H1 (cell line): ENCODE measurements around the gene ZDHHC1. TPM values are rescaled to one million over a fixed set of nuclear protein-coding genes. Genes with fewer than 3 reads are reported as not detected.

Experiments
- CTCF ChIA-PET: fragments of 300-600 bp; sonication (Branson Sonifier 250); formaldehyde crosslinking; loops from one replicate; lab custom pipeline; 2021; ENCODE audit not compliant: partially characterized antibody; lab: Charles Lee
- POLR2A ChIA-PET: fragments of 300-600 bp; sonication (Branson Sonifier 250); formaldehyde crosslinking; loops from one replicate; lab custom pipeline; 2021; ENCODE audit warnings: inconsistent platforms; ENCODE audit not compliant: partially characterized antibody; lab: Charles Lee
- DNase-seq, 2 experiments: peaks; one replicate each; pipeline versions ENCODE4 v3.0.0 to v3.0.0-alpha.2; 2010 to 2022; ENCODE audit warnings: low spot score in 2 of 2, low read depth in 1 of 2, mixed read lengths in 1 of 2
- FAIRE-seq: peaks from 2 replicates; lab custom pipeline; 2011; peaks lifted over from hg19 to GRCh38; lab: Jason Lieb, UNC
- H2AFZ ChIP-seq: 2 replicates; pipeline ENCODE4 v1.8.1; 2012; ENCODE audit warnings: low read length, inconsistent platforms
- H2AK5ac ChIP-seq: 2 replicates; pipeline ENCODE4 v1.6.1; 2013; ENCODE audit warnings: low read depth, low read length
- H2BK120ac ChIP-seq: replicated peaks from 2 replicates; pipeline ENCODE3; 2013; ENCODE audit warnings: low read depth, low read length, inconsistent platforms
- H2BK12ac ChIP-seq: 2 replicates; pipeline ENCODE4 v1.6.1; 2013; ENCODE audit warnings: low read depth, low read length
- H2BK15ac ChIP-seq: 2 replicates; pipeline ENCODE4 v1.6.1; 2013; ENCODE audit warnings: low read length
- H2BK20ac ChIP-seq: 2 replicates; pipeline ENCODE4 v1.6.1; 2013; ENCODE audit warnings: low read length
- H2BK5ac ChIP-seq: 2 replicates; pipeline ENCODE4 v1.6.1; 2013; ENCODE audit warnings: low read depth, low read length
- H3K14ac ChIP-seq: 2 replicates; pipeline ENCODE4 v1.6.1; 2013; ENCODE audit warnings: inconsistent platforms; ENCODE audit not compliant: insufficient read length
- H3K18ac ChIP-seq: 2 replicates; pipeline ENCODE4 v1.6.1; 2013; ENCODE audit warnings: low read length; ENCODE audit errors: extremely low read depth
- H3K23ac ChIP-seq: 2 replicates; pipeline ENCODE4 v1.6.1; 2013; ENCODE audit warnings: inconsistent platforms; ENCODE audit not compliant: insufficient read length
- H3K23me2 ChIP-seq: 2 replicates; pipeline ENCODE4 v1.6.1; 2013; ENCODE audit warnings: low read depth, low read length
- H3K27ac ChIP-seq: 2 replicates; pipeline ENCODE4 v1.6.1; 2011; ENCODE audit warnings: low read depth, low read length, inconsistent platforms
- H3K27me3 ChIP-seq, 4 experiments: replicated peaks in 1 of 4; 1 replicate in 1 of 4; 2 replicates in 3 of 4; pipeline versions ENCODE4 v1.6.1 to v1.8.1; 2011 to 2013; ENCODE audit warnings: low read length in 3 of 4, mild to moderate bottlenecking in 3 of 4, inconsistent platforms in 2 of 4, mixed read lengths in 2 of 4, moderate library complexity in 1 of 4; ENCODE audit not compliant: control insufficient read depth in 3 of 4, insufficient read depth in 3 of 4; ENCODE audit errors: extremely low read depth in 1 of 4
- H3K36me3 ChIP-seq, 4 experiments: 2 replicates each; pipeline versions ENCODE4 v1.6.1 to v1.8.1; 2011 to 2013; ENCODE audit warnings: mild to moderate bottlenecking in 4 of 4, low read length in 3 of 4, moderate library complexity in 2 of 4, control low read depth in 1 of 4, inconsistent platforms in 1 of 4; ENCODE audit not compliant: insufficient read depth in 4 of 4, control insufficient read depth in 2 of 4
- H3K4ac ChIP-seq: replicated peaks from 2 replicates; pipeline ENCODE3; 2013; ENCODE audit warnings: low read length, low read depth, mixed read lengths, inconsistent platforms; ENCODE audit not compliant: insufficient read length
- H3K4me1 ChIP-seq, 4 experiments: replicated peaks in 1 of 4; 1 replicate in 1 of 4; 2 replicates in 3 of 4; pipeline versions ENCODE4 v1.6.1 to v1.8.1; 2011 to 2013; ENCODE audit warnings: low read length in 3 of 4, inconsistent platforms in 2 of 4, mixed read lengths in 1 of 4; ENCODE audit not compliant: insufficient read depth in 4 of 4, control insufficient read depth in 3 of 4
- H3K4me2 ChIP-seq, 2 experiments: 2 replicates each; pipeline versions ENCODE4 v1.6.1 to v1.8.1; 2011 to 2013; ENCODE audit warnings: low read depth in 2 of 2, low read length in 2 of 2, control low read depth in 1 of 2, inconsistent platforms in 1 of 2, mild to moderate bottlenecking in 1 of 2; ENCODE audit not compliant: insufficient read depth in 1 of 2
- H3K4me3 ChIP-seq, 4 experiments: fragments of 200-600, 300-600 bp in 1 of 4; sonication (generic), shearing (Covaris generic), sonication (Bioruptor Twin) in 1 of 4; 2 replicates each; pipeline versions ENCODE4 v1.5.1 to v1.8.1; 2011 to 2016; ENCODE audit warnings: low read length in 4 of 4, low read depth in 3 of 4, control low read depth in 2 of 4, inconsistent platforms in 2 of 4, mild to moderate bottlenecking in 2 of 4, mixed read lengths in 1 of 4, moderate library complexity in 1 of 4; ENCODE audit not compliant: insufficient read depth in 2 of 4; ENCODE audit errors: extremely low read depth in 1 of 4
- H3K56ac ChIP-seq: replicated peaks from 2 replicates; pipeline ENCODE3; 2013; ENCODE audit warnings: low read depth, mild to moderate bottlenecking, mixed read lengths, low read length, inconsistent platforms; ENCODE audit not compliant: insufficient read length
- H3K79me1 ChIP-seq: 2 replicates; pipeline ENCODE4 v1.6.1; 2013; ENCODE audit warnings: low read depth, low read length, control low read depth
- H3K79me2 ChIP-seq, 2 experiments: 2 replicates each; pipeline versions ENCODE4 v1.6.1 to v1.8.1; 2012 to 2013; ENCODE audit warnings: low read length in 2 of 2, mild to moderate bottlenecking in 2 of 2, inconsistent platforms in 1 of 2; ENCODE audit not compliant: insufficient read depth in 2 of 2, control insufficient read depth in 1 of 2
- H3K9ac ChIP-seq, 4 experiments: replicated peaks in 1 of 4; 1 replicate in 1 of 4; 2 replicates in 3 of 4; pipeline versions ENCODE4 v1.6.1 to v1.8.1; 2011 to 2013; ENCODE audit warnings: low read depth in 3 of 4, low read length in 3 of 4, control low read depth in 2 of 4, mild to moderate bottlenecking in 2 of 4, moderate library complexity in 2 of 4, inconsistent platforms in 1 of 4; ENCODE audit errors: extremely low read depth in 1 of 4
- H3K9me3 ChIP-seq, 2 experiments: 2 replicates each; pipeline versions ENCODE4 v1.6.1 to v1.8.1; 2012 to 2013; ENCODE audit warnings: mild to moderate bottlenecking in 2 of 2, moderate library complexity in 2 of 2, control low read depth in 1 of 2, inconsistent platforms in 1 of 2, low read depth in 1 of 2, low read length in 1 of 2, mixed read lengths in 1 of 2; ENCODE audit not compliant: insufficient read depth in 2 of 2
- H4K20me1 ChIP-seq, 2 experiments: replicated peaks in 1 of 2; 2 replicates each; pipeline versions ENCODE3 to v1.8.1; 2011 to 2013; ENCODE audit warnings: inconsistent platforms in 2 of 2, low read length in 2 of 2, mild to moderate bottlenecking in 1 of 2; ENCODE audit not compliant: insufficient read depth in 2 of 2, control insufficient read depth in 1 of 2
- H4K5ac ChIP-seq: 2 replicates; pipeline ENCODE4 v1.6.1; 2013; ENCODE audit warnings: low read length, low read depth, mixed read lengths, inconsistent platforms; ENCODE audit not compliant: insufficient read length
- H4K8ac ChIP-seq: 2 replicates; pipeline ENCODE4 v1.8.0; 2013; ENCODE audit warnings: mild to moderate bottlenecking, moderate library complexity, low read length, inconsistent platforms; ENCODE audit not compliant: insufficient read depth; ENCODE audit errors: extremely low read depth
- H4K91ac ChIP-seq: replicated peaks from 2 replicates; pipeline ENCODE3; 2013; ENCODE audit warnings: low read length, mixed read lengths, inconsistent platforms; ENCODE audit not compliant: insufficient read length
- RAD21 ChIP-seq, 2 experiments: IDR thresholded peaks in 1 of 2; conservative IDR thresholded peaks in 1 of 2; 2 replicates each; pipeline ENCODE4 v1.6.1; 2011; ENCODE audit warnings: low read depth in 2 of 2, low read length in 2 of 2, improper control_type of control experiment in 1 of 2, inconsistent platforms in 1 of 2, mild to moderate bottlenecking in 1 of 2, moderate library complexity in 1 of 2
- SP1 ChIP-seq: IDR thresholded peaks from 2 replicates; pipeline ENCODE4 v1.6.1; 2011; ENCODE audit warnings: low read depth, low read length
- WGBS, 2 experiments: shearing (Covaris generic) in 1 of 2; methylation state at CpG; one replicate each; pipeline versions ENCODE4 v1.1.6 to v1.1.7; 2013 to 2015; ENCODE audit warnings: low lambda C conversion rate in 2 of 2, mixed read lengths in 2 of 2, inconsistent platforms in 1 of 2, low coverage in 1 of 2, missing lambda C conversion rate in 1 of 2; ENCODE audit not compliant: insufficient replicate concordance in 2 of 2, insufficient coverage in 1 of 2, insufficient read length in 1 of 2; ENCODE audit errors: extremely low coverage in 1 of 2, missing lambda C conversion rate in 1 of 2; 5-methylcytosine and 5-hydroxymethylcytosine counted together
- polyA plus RNA-seq, 7 experiments: library from polyadenylated mRNA; depleted of rRNA in 3 of 7; stranded (reverse) in 5 of 7; unstranded in 2 of 7; fragments of >200 nt in 5 of 7; fragments of 200-250 nt in 2 of 7; gene quantifications; 1 replicate in 5 of 7; 2 replicates in 1 of 7; 4 replicates in 1 of 7; pipeline versions ENCODE4 v1.2.1 to v1.2.3, GENCODE V29; 2011 to 2013; ENCODE audit warnings: missing spikeins in 2 of 7, mixed read lengths in 2 of 7
- total RNA-seq: library from RNA; stranded (reverse); fragmentation: NEBNext Ultra II Directional; extraction: Animal tissue kit (Norgen Biotek cat#: 25700); gene quantifications from 2 replicates; pipeline ENCODE4 v1.2.1, GENCODE V29; 2021
- TF ChIP-seq, protein P1 (sequence below), 3 experiments: IDR thresholded peaks; 1 replicate in 2 of 3; 2 replicates in 1 of 3; pipeline versions ENCODE4 v1.5.1 to v1.6.1; 2011; ENCODE audit warnings: low read length in 3 of 3, mild to moderate bottlenecking in 3 of 3, inconsistent platforms in 2 of 3, low read depth in 1 of 3, moderate library complexity in 1 of 3; ENCODE audit not compliant: insufficient read depth in 1 of 3; ENCODE audit errors: control extremely low read depth in 1 of 3

Gene ZDHHC1
- total and polyA plus RNA-seq, 2 of the 8 experiments (the other 6 are each of a cell fraction or from before 2014, with no cell fraction given): 3.1 to 4.9 TPM

GRCh38 chr16:67407788-67408452 is 8.4 kb downstream of the ZDHHC1 start:
- H2BK12ac ChIP-seq: no peak overlapping the region; the same call in 1 of the 2 replicates
- TF ChIP-seq RAD21 (IDR thresholded peaks at IDR 0.05 in 1 of 2, conservative IDR thresholded peaks at IDR 0.05 in 1 of 2; ENCODE audit: low read depth in 2 of 2, low read length in 2 of 2): peak in 1 of 2 experiments; percentile 25; a peak in 1 of 4 replicates
- no peak for TF ChIP-seq SP1
- TF ChIP-seq, protein P1, sequence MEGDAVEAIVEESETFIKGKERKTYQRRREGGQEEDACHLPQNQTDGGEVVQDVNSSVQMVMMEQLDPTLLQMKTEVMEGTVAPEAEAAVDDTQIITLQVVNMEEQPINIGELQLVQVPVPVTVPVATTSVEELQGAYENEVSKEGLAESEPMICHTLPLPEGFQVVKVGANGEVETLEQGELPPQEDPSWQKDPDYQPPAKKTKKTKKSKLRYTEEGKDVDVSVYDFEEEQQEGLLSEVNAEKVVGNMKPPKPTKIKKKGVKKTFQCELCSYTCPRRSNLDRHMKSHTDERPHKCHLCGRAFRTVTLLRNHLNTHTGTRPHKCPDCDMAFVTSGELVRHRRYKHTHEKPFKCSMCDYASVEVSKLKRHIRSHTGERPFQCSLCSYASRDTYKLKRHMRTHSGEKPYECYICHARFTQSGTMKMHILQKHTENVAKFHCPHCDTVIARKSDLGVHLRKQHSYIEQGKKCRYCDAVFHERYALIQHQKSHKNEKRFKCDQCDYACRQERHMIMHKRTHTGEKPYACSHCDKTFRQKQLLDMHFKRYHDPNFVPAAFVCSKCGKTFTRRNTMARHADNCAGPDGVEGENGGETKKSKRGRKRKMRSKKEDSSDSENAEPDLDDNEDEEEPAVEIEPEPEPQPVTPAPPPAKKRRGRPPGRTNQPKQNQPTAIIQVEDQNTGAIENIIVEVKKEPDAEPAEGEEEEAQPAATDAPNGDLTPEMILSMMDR (IDR thresholded peaks at IDR 0.05; ENCODE audit: control extremely low read depth in 1 of 3, insufficient read depth in 1 of 3, low read depth in 1 of 3, low read length in 3 of 3): peak; percentile 48 to 66 (median 57)
- H3K23ac ChIP-seq: no peak overlapping the region
- H2AFZ ChIP-seq: no peak overlapping the region
- H2BK15ac ChIP-seq: peak overlapping the region; percentile 81; the same call in 1 of the 2 replicates
- H3K14ac ChIP-seq: no peak overlapping the region
- no peak overlapping the region for H3K18ac ChIP-seq
- peak overlapping the region; percentile 52 for H4K91ac ChIP-seq
- 0 out of 2 replicates have a peak overlapping the region, but pooled peaks have one; percentile 23 for H2BK20ac ChIP-seq
- no peak overlapping the region for H3K4me3 ChIP-seq
- POLR2A ChIA-PET: interaction anchor here (0.6 to 1.7 kb wide), 5 partner anchors 8 to 142 kb away, joined by 3 to 5 read pairs (median 4); no protein-coding TSS in a partner anchor
- FAIRE-seq (no peak), DNase-seq (no peak)
- H3K27me3 ChIP-seq: no peaks in the 10 kb centered on the region; a peak in 2 of 7 replicates
- 90% methylated on average over 6 of the region's 6 CpGs; no CpG with 5 or more reads in 1 of the 2 experiments for WGBS, 2 experiments
- H3K4ac ChIP-seq: no peak overlapping the region
- H4K5ac ChIP-seq: no peak overlapping the region
- CTCF ChIA-PET: interaction anchor here (0.5 to 32.4 kb wide), 15 partner anchors 8 to 412 kb away, joined by 3 to 476 read pairs (median 4); partner anchors contain the start of genes TPPP3 and ZDHHC1
- H3K56ac ChIP-seq: no peak overlapping the region
- H3K9me3 ChIP-seq: no peaks in the 10 kb centered on the region
- H3K9ac ChIP-seq: no peak overlapping the region
- H2BK120ac ChIP-seq: no peak overlapping the region
- no peaks in the 10 kb centered on the region for H3K36me3 ChIP-seq
- H2AK5ac ChIP-seq: no peak overlapping the region
- no peaks in the 10 kb centered on the region for H4K20me1 ChIP-seq
- no peaks in the 10 kb centered on the region for H3K79me1 ChIP-seq
- H4K8ac ChIP-seq: no peak overlapping the region
- H3K4me1 ChIP-seq: peaks cover 0 to 26% (median 9%) of the 10 kb centered on the region in 4 experiments; a peak in 5 of 7 replicates
- no peak overlapping the region for H3K27ac ChIP-seq
- no peaks in the 10 kb centered on the region for H3K23me2 ChIP-seq
- peak overlapping the region; percentile 48; the same call in 1 of the 2 replicates for H2BK5ac ChIP-seq
- H3K4me2 ChIP-seq: no peak overlapping the region
- no peaks in the 10 kb centered on the region for H3K79me2 ChIP-seq
